ENCODE data around the gene DNASE1L3. TPM values are rescaled to one million over a fixed set of nuclear protein-coding genes. Genes with fewer than 3 reads are reported as not detected.
"Not testable (repeated sequence)": the region's sequence is repeated elsewhere in the genome, so short reads cannot be mapped to it uniquely, and the experiment has no call there.

DNASE1L3 gene
- total RNA-seq, 1 experiment from 2014 or later, result not detected

GRCh38 chr3:58205981-58206380 is 4.8 kb downstream of the DNASE1L3 start:
- CTCF ChIA-PET, result no interaction called here
- no peak overlapping the region for H3K4me3 Mint-ChIP-seq (ENCODE audit: low read depth, unreplicated experiment)
- H3K4me1 Mint-ChIP-seq (ENCODE audit: low read depth, unreplicated experiment), result no peaks in the 10 kb centered on the region
- intact Hi-C loops (cut with micrococcal nuclease; ENCODE audit: unreplicated experiment), result no loop called here
- TF ChIP-seq CTCF (IDR thresholded peaks at IDR 0.05; ENCODE audit: unreplicated experiment), result no peak
- peaks cover 3% of the 10 kb centered on the region for H3K9me3 Mint-ChIP-seq (ENCODE audit: low read depth, unreplicated experiment)
- no peaks in the 10 kb centered on the region for H3K36me3 Mint-ChIP-seq (ENCODE audit: insufficient read depth, unreplicated experiment)
- DNase-seq, result no peak
- H3K27me3 Mint-ChIP-seq (ENCODE audit: unreplicated experiment), result peaks cover 17% of the 10 kb centered on the region
- no TSS peak for BruUV-seq (replicated peaks)
- no peak overlapping the region for H3K27ac Mint-ChIP-seq (ENCODE audit: unreplicated experiment)

GRCh38 chr3:58204720-58205119 is 6.1 kb downstream of the DNASE1L3 start:
- intact Hi-C loops (cut with micrococcal nuclease; ENCODE audit: unreplicated experiment), result no loop called here
- Mint-ChIP-seq H3K4me3 (ENCODE audit: low read depth, unreplicated experiment) (no peak overlapping the region), H3K9me3 (ENCODE audit: low read depth, unreplicated experiment) (peaks cover 3% of the 10 kb centered on the region), H3K27me3 (ENCODE audit: unreplicated experiment) (peaks cover 7% of the 10 kb centered on the region), H3K36me3 (ENCODE audit: insufficient read depth, unreplicated experiment) (no peaks in the 10 kb centered on the region), H3K4me1 (ENCODE audit: low read depth, unreplicated experiment) (no peaks in the 10 kb centered on the region), H3K27ac (ENCODE audit: unreplicated experiment) (no peak overlapping the region)
- no peak for TF ChIP-seq CTCF (IDR thresholded peaks at IDR 0.05; ENCODE audit: unreplicated experiment)
- DNase-seq, result no peak
- CTCF ChIA-PET, result interaction anchor here (0.6 kb wide), 1 partner anchor 8 kb away, joined by 4 read pairs; no protein-coding TSS in a partner anchor
- no TSS peak for BruUV-seq (replicated peaks)

GRCh38 chr3:58203541-58203940 is 7.2 kb downstream of the DNASE1L3 start:
- H3K36me3 Mint-ChIP-seq (ENCODE audit: insufficient read depth, unreplicated experiment), result no peaks in the 10 kb centered on the region
- no peak overlapping the region for H3K27ac Mint-ChIP-seq (ENCODE audit: unreplicated experiment)
- no peaks in the 10 kb centered on the region for H3K27me3 Mint-ChIP-seq (ENCODE audit: unreplicated experiment)
- DNase-seq, result no peak
- no peak overlapping the region for H3K4me3 Mint-ChIP-seq (ENCODE audit: low read depth, unreplicated experiment)
- H3K9me3 Mint-ChIP-seq (ENCODE audit: low read depth, unreplicated experiment), result peaks cover 3% of the 10 kb centered on the region
- no peaks in the 10 kb centered on the region for H3K4me1 Mint-ChIP-seq (ENCODE audit: low read depth, unreplicated experiment)
- BruUV-seq (replicated peaks), result no TSS peak
- intact Hi-C loops (cut with micrococcal nuclease; ENCODE audit: unreplicated experiment), result no loop called here
- no peak for TF ChIP-seq CTCF (IDR thresholded peaks at IDR 0.05; ENCODE audit: unreplicated experiment)
- CTCF ChIA-PET, result no interaction called here

GRCh38 chr3:58202917-58203360 is 7.8 kb downstream of the DNASE1L3 start:
- BruUV-seq (replicated peaks), result no TSS peak
- CTCF ChIA-PET, result interaction anchor here (0.9 kb wide), 1 partner anchor 15 kb away, joined by 4 read pairs; no protein-coding TSS in a partner anchor
- no peak for TF ChIP-seq CTCF (IDR thresholded peaks at IDR 0.05; ENCODE audit: unreplicated experiment)
- intact Hi-C loops (cut with micrococcal nuclease; ENCODE audit: unreplicated experiment), result no loop called here
- no peak overlapping the region for H3K27ac Mint-ChIP-seq (ENCODE audit: unreplicated experiment)
- H3K36me3 Mint-ChIP-seq (ENCODE audit: insufficient read depth, unreplicated experiment), result no peaks in the 10 kb centered on the region
- no peaks in the 10 kb centered on the region for H3K4me1 Mint-ChIP-seq (ENCODE audit: low read depth, unreplicated experiment)
- no peaks in the 10 kb centered on the region for H3K27me3 Mint-ChIP-seq (ENCODE audit: unreplicated experiment)
- no peak overlapping the region for H3K4me3 Mint-ChIP-seq (ENCODE audit: low read depth, unreplicated experiment)
- DNase-seq, result no peak
- peaks cover 3% of the 10 kb centered on the region for H3K9me3 Mint-ChIP-seq (ENCODE audit: low read depth, unreplicated experiment)

- H3K27ac Mint-ChIP-seq (ENCODE audit: unreplicated experiment); H3K9me3 Mint-ChIP-seq (ENCODE audit: low read depth, unreplicated experiment); DNase-seq; BruUV-seq (replicated peaks); H3K27me3 Mint-ChIP-seq (ENCODE audit: unreplicated experiment); H3K4me3 Mint-ChIP-seq (ENCODE audit: low read depth, unreplicated experiment); H3K36me3 Mint-ChIP-seq (ENCODE audit: insufficient read depth, unreplicated experiment); H3K4me1 Mint-ChIP-seq (ENCODE audit: low read depth, unreplicated experiment); intact Hi-C loops (cut with micrococcal nuclease; ENCODE audit: unreplicated experiment): not testable (repeated sequence)
- CTCF ChIA-PET, result interaction anchor here (0.6 kb wide), 1 partner anchor 1019 kb away, joined by 3 read pairs; no protein-coding TSS in a partner anchor
Observed at GRCh38 chr3:58201451-58201850, 9.3 kb downstream of the DNASE1L3 start.
